Neural progenitor cell (in vitro differentiated cells): ENCODE data around the gene EXT2.

Experiments used
- EZH2 ChIP-seq: fragments of 200-600 bp; sonication (generic); IDR thresholded peaks from 2 replicates; pipeline ENCODE4 v1.6.1; 2017; ENCODE audit warnings: antibody characterized with exemption, mild to moderate bottlenecking, moderate library complexity
- TF ChIP-seq, protein P1 (sequence below): fragments of 200-600 bp; sonication (generic); IDR thresholded peaks from 2 replicates; pipeline ENCODE4 v1.5.1; 2017; ENCODE audit warnings: antibody characterized with exemption, mild to moderate bottlenecking

DNA sequence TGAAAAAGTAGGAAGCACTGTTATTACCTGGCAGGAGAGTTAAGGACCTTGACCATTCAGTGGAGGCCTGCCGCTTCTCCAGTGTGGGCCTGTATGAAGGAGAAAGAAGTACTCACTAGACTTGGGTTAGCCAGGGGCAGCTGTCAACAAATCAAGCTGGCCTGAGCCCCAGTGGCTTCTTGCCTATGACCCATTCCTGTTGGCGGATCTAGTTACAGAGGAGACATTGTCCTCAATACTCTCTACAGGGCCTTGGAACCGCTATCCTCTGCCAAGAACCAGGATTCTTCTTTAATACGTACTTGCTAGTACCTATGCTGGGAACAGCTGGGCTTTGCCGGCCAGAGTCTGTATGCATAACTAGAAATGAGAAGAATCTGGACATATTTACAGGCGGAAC is 146.4 kb downstream of the EXT2 start:
- TF ChIP-seq, protein P1, sequence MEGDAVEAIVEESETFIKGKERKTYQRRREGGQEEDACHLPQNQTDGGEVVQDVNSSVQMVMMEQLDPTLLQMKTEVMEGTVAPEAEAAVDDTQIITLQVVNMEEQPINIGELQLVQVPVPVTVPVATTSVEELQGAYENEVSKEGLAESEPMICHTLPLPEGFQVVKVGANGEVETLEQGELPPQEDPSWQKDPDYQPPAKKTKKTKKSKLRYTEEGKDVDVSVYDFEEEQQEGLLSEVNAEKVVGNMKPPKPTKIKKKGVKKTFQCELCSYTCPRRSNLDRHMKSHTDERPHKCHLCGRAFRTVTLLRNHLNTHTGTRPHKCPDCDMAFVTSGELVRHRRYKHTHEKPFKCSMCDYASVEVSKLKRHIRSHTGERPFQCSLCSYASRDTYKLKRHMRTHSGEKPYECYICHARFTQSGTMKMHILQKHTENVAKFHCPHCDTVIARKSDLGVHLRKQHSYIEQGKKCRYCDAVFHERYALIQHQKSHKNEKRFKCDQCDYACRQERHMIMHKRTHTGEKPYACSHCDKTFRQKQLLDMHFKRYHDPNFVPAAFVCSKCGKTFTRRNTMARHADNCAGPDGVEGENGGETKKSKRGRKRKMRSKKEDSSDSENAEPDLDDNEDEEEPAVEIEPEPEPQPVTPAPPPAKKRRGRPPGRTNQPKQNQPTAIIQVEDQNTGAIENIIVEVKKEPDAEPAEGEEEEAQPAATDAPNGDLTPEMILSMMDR: no peak
- TF ChIP-seq EZH2: no peak
